ENCODE measurements around the gene EPN1.

EPN1 gene

GRCh38 chr19:55648585-55649267 lies 26.3 kb upstream of the EPN1 start:
- H3K4me1 ChIP-seq (ENCODE audit: low read depth, poor library complexity, severe bottlenecking): peaks cover 11% of the 10 kb centered on the region

GRCh38 chr19:55649268-55650125 lies 25.5 kb upstream of the EPN1 start:
- no peak overlapping the region for H3K4me2 ChIP-seq
- H3K4me1 ChIP-seq (ENCODE audit: low read depth, poor library complexity, severe bottlenecking): peaks cover 10% of the 10 kb centered on the region
- no peak overlapping the region for H2AFZ ChIP-seq (ENCODE audit: low read depth)
- no peak for TF ChIP-seq CTCF (conservative IDR thresholded peaks at IDR 0.05; ENCODE audit: low read depth, low read length)
- peaks cover 17% of the 10 kb centered on the region for H3K79me2 ChIP-seq (ENCODE audit: insufficient read depth, low read depth)
- H3K9ac ChIP-seq: no peak overlapping the region
- H3K27me3 ChIP-seq (ENCODE audit: insufficient read depth, low read depth): no peaks in the 10 kb centered on the region
- H3K27ac ChIP-seq: no peak overlapping the region
- H3K4me3 ChIP-seq (IDR thresholded peaks at IDR 0.05; ENCODE audit: insufficient read depth, low read depth, low read length): no peak overlapping the region
- H3K36me3 ChIP-seq (ENCODE audit: insufficient read depth): no peaks in the 10 kb centered on the region
- no peaks in the 10 kb centered on the region for H4K20me1 ChIP-seq (ENCODE audit: insufficient read depth)

More at GRCh38 chr19:55648585-55649267, 26.3 kb upstream of the EPN1 start:
- Histone ChIP-seq H3K4me3 (IDR thresholded peaks at IDR 0.05; ENCODE audit: insufficient read depth, low read depth, low read length) (no peak overlapping the region), H4K20me1 (ENCODE audit: insufficient read depth) (no peaks in the 10 kb centered on the region), H3K4me2 (no peak overlapping the region; the same call in 1 of the 2 replicates), H3K36me3 (ENCODE audit: insufficient read depth) (no peaks in the 10 kb centered on the region), H3K9ac (peak overlapping the region; percentile 30; the same call in 1 of the 2 replicates), H3K79me2 (ENCODE audit: insufficient read depth, low read depth) (peaks cover 25% of the 10 kb centered on the region), H3K27me3 (ENCODE audit: insufficient read depth, low read depth) (no peaks in the 10 kb centered on the region), H3K27ac (no peak overlapping the region), H2AFZ (ENCODE audit: low read depth) (no peak overlapping the region)
- no peak for TF ChIP-seq CTCF (conservative IDR thresholded peaks at IDR 0.05; ENCODE audit: low read depth, low read length)

- Histone ChIP-seq H3K27ac (no peak overlapping the region), H3K79me2 (ENCODE audit: insufficient read depth, low read depth) (peaks cover 11% of the 10 kb centered on the region; the same call in 1 of the 2 replicates), H3K4me3 (IDR thresholded peaks at IDR 0.05; ENCODE audit: insufficient read depth, low read depth, low read length) (no peak overlapping the region), H4K20me1 (ENCODE audit: insufficient read depth) (no peaks in the 10 kb centered on the region), H3K4me2 (no peak overlapping the region), H3K36me3 (ENCODE audit: insufficient read depth) (no peaks in the 10 kb centered on the region), H3K9ac (no peak overlapping the region), H2AFZ (ENCODE audit: low read depth) (no peak overlapping the region), H3K27me3 (ENCODE audit: insufficient read depth, low read depth) (no peaks in the 10 kb centered on the region), H3K4me1 (ENCODE audit: low read depth, poor library complexity, severe bottlenecking) (peaks cover 4% of the 10 kb centered on the region)
- TF ChIP-seq CTCF (conservative IDR thresholded peaks at IDR 0.05; ENCODE audit: low read depth, low read length): no peak
Observed at GRCh38 chr19:55650126-55650557, 24.9 kb upstream of the EPN1 start.

- Histone ChIP-seq H3K27me3 (ENCODE audit: insufficient read depth, low read depth) (no peaks in the 10 kb centered on the region), H3K9ac (no peak overlapping the region)
Observed at GRCh38 chr19:55650602-55651230, 24.3 kb upstream of the EPN1 start.

More at GRCh38 chr19:55650602-55651230, 24.3 kb upstream of the EPN1 start:
- Histone ChIP-seq H3K4me3 (IDR thresholded peaks at IDR 0.05; ENCODE audit: insufficient read depth, low read depth, low read length) (no peak overlapping the region), H2AFZ (ENCODE audit: low read depth) (no peak overlapping the region), H3K27ac (no peak overlapping the region), H3K4me1 (ENCODE audit: low read depth, poor library complexity, severe bottlenecking) (no peaks in the 10 kb centered on the region), H3K36me3 (ENCODE audit: insufficient read depth) (no peaks in the 10 kb centered on the region), H4K20me1 (ENCODE audit: insufficient read depth) (no peaks in the 10 kb centered on the region), H3K79me2 (ENCODE audit: insufficient read depth, low read depth) (peaks cover 9% of the 10 kb centered on the region), H3K4me2 (no peak overlapping the region)
- no peak for TF ChIP-seq CTCF (conservative IDR thresholded peaks at IDR 0.05; ENCODE audit: low read depth, low read length)
